ENCODE measurements around the gene OR1F1.

Gene OR1F1

GRCh38 chr16:3145151-3145550 lies 42.9 kb upstream of the OR1F1 start:
- ATAC-seq (replicated peaks; ENCODE audit: extremely low read depth, poor library complexity, severe bottlenecking): no peak
- peaks cover 14% of the 10 kb centered on the region for H3K4me1 Mint-ChIP-seq
- no peak overlapping the region for H3K4me3 Mint-ChIP-seq
- H3K9me3 Mint-ChIP-seq: no peaks in the 10 kb centered on the region
- DNase-seq (ENCODE audit: low spot score in 2 of 2): no peak
- H3K27me3 Mint-ChIP-seq: no peaks in the 10 kb centered on the region
- peaks cover 12% of the 10 kb centered on the region for H3K36me3 Mint-ChIP-seq (ENCODE audit: insufficient read depth)
- peak overlapping the region; percentile 59 for H3K27ac Mint-ChIP-seq (ENCODE audit: low read depth)

GRCh38 chr16:3145660-3146059 lies 42.3 kb upstream of the OR1F1 start:
- H3K4me1 Mint-ChIP-seq: peaks cover 19% of the 10 kb centered on the region
- H3K36me3 Mint-ChIP-seq (ENCODE audit: insufficient read depth): peaks cover 14% of the 10 kb centered on the region
- peak overlapping the region; percentile 59 for H3K27ac Mint-ChIP-seq (ENCODE audit: low read depth)
- H3K4me3 Mint-ChIP-seq: no peak overlapping the region
- ATAC-seq (replicated peaks; ENCODE audit: extremely low read depth, poor library complexity, severe bottlenecking) (no peak), DNase-seq (ENCODE audit: low spot score in 2 of 2) (no peak)
- no peaks in the 10 kb centered on the region for H3K27me3 Mint-ChIP-seq
- no peaks in the 10 kb centered on the region for H3K9me3 Mint-ChIP-seq

- DNase-seq (ENCODE audit: low spot score in 2 of 2) (no peak), ATAC-seq (replicated peaks; ENCODE audit: extremely low read depth, poor library complexity, severe bottlenecking) (no peak)
- peaks cover 28% of the 10 kb centered on the region for H3K36me3 Mint-ChIP-seq (ENCODE audit: insufficient read depth)
- H3K9me3 Mint-ChIP-seq: no peaks in the 10 kb centered on the region
- peaks cover 30% of the 10 kb centered on the region for H3K4me1 Mint-ChIP-seq
- no peaks in the 10 kb centered on the region for H3K27me3 Mint-ChIP-seq
- no peak overlapping the region for H3K27ac Mint-ChIP-seq (ENCODE audit: low read depth)
- H3K4me3 Mint-ChIP-seq: no peak overlapping the region
Measured at GRCh38 chr16:3147046-3147756, 40.8 kb upstream of the OR1F1 start.

GRCh38 chr16:3147757-3148104 lies 40.3 kb upstream of the OR1F1 start:
- peaks cover 33% of the 10 kb centered on the region for H3K36me3 Mint-ChIP-seq (ENCODE audit: insufficient read depth)
- ATAC-seq (replicated peaks; ENCODE audit: extremely low read depth, poor library complexity, severe bottlenecking) (no peak), DNase-seq (ENCODE audit: low spot score in 2 of 2) (no peak)
- H3K4me1 Mint-ChIP-seq: peaks cover 35% of the 10 kb centered on the region
- no peak overlapping the region for H3K4me3 Mint-ChIP-seq
- H3K27ac Mint-ChIP-seq (ENCODE audit: low read depth): no peak overlapping the region
- no peaks in the 10 kb centered on the region for H3K27me3 Mint-ChIP-seq
- no peaks in the 10 kb centered on the region for H3K9me3 Mint-ChIP-seq

GRCh38 chr16:3148256-3149192 lies 39.5 kb upstream of the OR1F1 start:
- no peak for DNase-seq (ENCODE audit: low spot score in 2 of 2)
- Mint-ChIP-seq H3K27ac (ENCODE audit: low read depth) (peak overlapping the region; percentile 100), H3K4me3 (peak overlapping the region; percentile 88), H3K36me3 (ENCODE audit: insufficient read depth) (peaks cover 36% of the 10 kb centered on the region), H3K27me3 (no peaks in the 10 kb centered on the region), H3K9me3 (no peaks in the 10 kb centered on the region), H3K4me1 (peaks cover 37% of the 10 kb centered on the region)
- no peak for ATAC-seq (replicated peaks; ENCODE audit: extremely low read depth, poor library complexity, severe bottlenecking)

DNA sequence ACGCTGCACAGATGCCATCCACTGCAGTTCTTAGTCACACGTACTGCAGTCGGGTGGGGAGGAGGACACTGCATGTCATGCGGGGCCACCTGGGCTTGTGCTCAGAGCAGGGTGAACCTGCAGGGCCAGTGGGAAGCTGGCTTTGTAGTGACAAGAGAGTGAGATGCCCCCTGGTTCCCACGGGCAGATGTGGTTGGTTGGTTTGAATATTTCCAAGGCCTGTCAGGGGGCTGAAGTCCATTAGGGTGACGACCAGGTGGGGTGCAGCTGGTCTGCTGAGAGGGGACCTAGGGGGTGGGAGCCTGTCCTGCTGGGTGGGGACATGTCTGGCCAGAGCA lies 38.8 kb upstream of the OR1F1 start:
- Mint-ChIP-seq H3K4me1 (peaks cover 37% of the 10 kb centered on the region), H3K36me3 (ENCODE audit: insufficient read depth) (peaks cover 40% of the 10 kb centered on the region), H3K27ac (ENCODE audit: low read depth) (peak overlapping the region; percentile 100), H3K9me3 (peaks cover 3% of the 10 kb centered on the region), H3K4me3 (peak overlapping the region; percentile 88), H3K27me3 (no peaks in the 10 kb centered on the region)
- DNase-seq (ENCODE audit: low spot score in 2 of 2) (no peak), ATAC-seq (replicated peaks; ENCODE audit: extremely low read depth, poor library complexity, severe bottlenecking) (no peak)

GRCh38 chr16:3149630-3150345 lies 38.2 kb upstream of the OR1F1 start:
- Mint-ChIP-seq H3K27me3 (no peaks in the 10 kb centered on the region), H3K4me1 (peaks cover 36% of the 10 kb centered on the region), H3K4me3 (peak overlapping the region; percentile 88), H3K27ac (ENCODE audit: low read depth) (peak overlapping the region; percentile 100), H3K9me3 (peaks cover 6% of the 10 kb centered on the region), H3K36me3 (ENCODE audit: insufficient read depth) (peaks cover 43% of the 10 kb centered on the region)
- ATAC-seq (replicated peaks; ENCODE audit: extremely low read depth, poor library complexity, severe bottlenecking): peak; percentile 18
- peak in 1 of 2 donors; percentile 27 for DNase-seq (ENCODE audit: low spot score in 2 of 2)

- Mint-ChIP-seq H3K4me1 (peaks cover 30% of the 10 kb centered on the region), H3K27ac (ENCODE audit: low read depth) (peak overlapping the region; percentile 100), H3K9me3 (peaks cover 6% of the 10 kb centered on the region), H3K4me3 (peak overlapping the region; percentile 88), H3K36me3 (ENCODE audit: insufficient read depth) (peaks cover 44% of the 10 kb centered on the region), H3K27me3 (no peaks in the 10 kb centered on the region)
- ATAC-seq (replicated peaks; ENCODE audit: extremely low read depth, poor library complexity, severe bottlenecking): peak; percentile 78
- DNase-seq (ENCODE audit: low spot score in 2 of 2): peak; percentile 97 to 100
Measured at GRCh38 chr16:3150346-3151218, 37.4 kb upstream of the OR1F1 start.

DNA sequence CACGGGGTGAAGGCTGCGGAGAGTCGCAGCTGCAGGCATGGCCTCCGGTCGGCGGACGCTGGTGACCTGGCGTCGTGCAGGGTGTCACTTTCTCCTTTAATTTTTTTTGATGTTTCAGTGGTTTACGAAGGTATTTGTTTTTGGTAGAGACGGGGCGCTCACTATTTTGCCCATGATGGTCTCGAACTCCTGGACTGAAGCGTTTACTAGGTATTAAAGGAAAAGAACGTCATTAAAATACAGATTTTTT lies 36.1 kb upstream of the OR1F1 start:
- peak overlapping the region; percentile 88 for H3K4me3 Mint-ChIP-seq
- peak overlapping the region; percentile 100 for H3K27ac Mint-ChIP-seq (ENCODE audit: low read depth)
- H3K36me3 Mint-ChIP-seq (ENCODE audit: insufficient read depth): peaks cover 50% of the 10 kb centered on the region
- peak in 1 of 2 donors; percentile 31 for DNase-seq (ENCODE audit: low spot score in 2 of 2)
- peaks cover 30% of the 10 kb centered on the region for H3K4me1 Mint-ChIP-seq
- H3K27me3 Mint-ChIP-seq: no peaks in the 10 kb centered on the region
- no peak for ATAC-seq (replicated peaks; ENCODE audit: extremely low read depth, poor library complexity, severe bottlenecking)
- peaks cover 6% of the 10 kb centered on the region for H3K9me3 Mint-ChIP-seq

DNA sequence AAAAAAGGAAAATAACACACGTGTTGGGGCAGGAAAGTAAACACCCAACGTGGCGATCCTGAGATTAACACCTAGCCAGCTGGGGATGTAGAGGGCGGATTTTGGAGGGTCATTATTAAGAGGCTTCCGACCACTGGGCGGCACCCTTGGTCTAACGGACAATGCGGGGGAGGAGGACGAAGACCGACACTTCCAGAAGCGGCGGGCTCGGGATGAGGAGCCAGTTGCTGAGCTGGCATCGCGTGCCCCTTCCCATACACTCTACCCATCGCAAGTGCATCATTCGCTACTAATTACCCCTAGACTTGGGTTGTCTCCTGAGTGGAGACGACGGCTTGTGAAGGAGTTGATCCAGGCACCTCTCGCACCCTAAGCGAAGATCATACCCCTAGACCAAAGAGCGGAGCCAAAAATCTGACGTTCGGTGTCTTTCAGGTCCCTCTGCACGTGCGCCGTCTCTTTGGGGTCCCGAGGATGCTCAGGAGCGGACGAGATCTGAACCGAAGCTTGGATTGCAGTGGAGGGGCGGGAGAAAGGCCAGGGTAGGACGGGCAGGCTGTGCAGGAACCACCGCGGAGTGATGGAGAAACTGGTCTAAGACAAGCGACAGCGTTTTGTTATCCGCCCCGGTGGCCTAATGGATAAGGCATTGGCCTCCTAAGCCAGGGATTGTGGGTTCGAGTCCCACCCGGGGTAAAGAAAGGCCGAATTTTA lies 35.6 kb upstream of the OR1F1 start:
- ATAC-seq (replicated peaks; ENCODE audit: extremely low read depth, poor library complexity, severe bottlenecking) (no peak), DNase-seq (ENCODE audit: low spot score in 2 of 2) (peak; percentile 62 to 75)
- H3K27ac Mint-ChIP-seq (ENCODE audit: low read depth): peak overlapping the region; percentile 100
- peaks cover 54% of the 10 kb centered on the region for H3K36me3 Mint-ChIP-seq (ENCODE audit: insufficient read depth)
- peaks cover 34% of the 10 kb centered on the region for H3K4me1 Mint-ChIP-seq
- peaks cover 6% of the 10 kb centered on the region for H3K9me3 Mint-ChIP-seq
- no peaks in the 10 kb centered on the region for H3K27me3 Mint-ChIP-seq
- H3K4me3 Mint-ChIP-seq: peak overlapping the region; percentile 88

- Mint-ChIP-seq H3K4me3 (peak overlapping the region; percentile 88), H3K36me3 (ENCODE audit: insufficient read depth) (peaks cover 60% of the 10 kb centered on the region), H3K27me3 (no peaks in the 10 kb centered on the region), H3K4me1 (peaks cover 40% of the 10 kb centered on the region), H3K27ac (ENCODE audit: low read depth) (peak overlapping the region; percentile 100), H3K9me3 (peaks cover 6% of the 10 kb centered on the region)
- DNase-seq (ENCODE audit: low spot score in 2 of 2) (no peak), ATAC-seq (replicated peaks; ENCODE audit: extremely low read depth, poor library complexity, severe bottlenecking) (no peak)
Measured at GRCh38 chr16:3152991-3153368, 35.0 kb upstream of the OR1F1 start.

All from central memory CD8-positive, alpha-beta T cell (primary cell).